ENCODE data around the gene TESPA1. TPM values are rescaled to one million over a fixed set of nuclear protein-coding genes. Genes with fewer than 3 reads are reported as not detected.
"Not testable (repeated sequence)": the region's sequence is repeated elsewhere in the genome, so short reads cannot be mapped to it uniquely, and the experiment has no call there.

The TESPA1 gene
- polyA plus RNA-seq, 4 donors = 0.24 to 0.64 (median 0.47) TPM

DNA sequence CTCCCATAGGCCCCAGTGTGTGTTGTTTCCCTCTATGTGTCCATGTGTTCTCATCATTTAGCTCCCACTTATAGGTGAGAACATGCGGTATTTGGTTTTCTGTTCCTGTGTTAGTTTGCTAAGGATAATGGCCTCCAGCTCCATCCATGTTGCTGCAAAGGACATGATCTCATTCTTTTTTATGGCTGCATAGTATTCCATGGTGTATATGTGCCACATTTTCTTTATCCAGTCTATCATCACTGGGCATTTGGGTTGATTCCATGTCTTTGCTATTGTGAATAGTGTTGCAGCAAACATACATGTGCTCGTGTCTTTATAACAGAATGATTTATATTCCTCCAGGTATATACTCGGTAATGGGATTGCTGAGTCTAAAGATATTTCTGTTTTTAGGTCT is 2.2 kb upstream of the TESPA1 start:
- not testable (repeated sequence) for DNase-seq (ENCODE audit: low read depth in 4 of 4, low spot score in 3 of 4)

DNA sequence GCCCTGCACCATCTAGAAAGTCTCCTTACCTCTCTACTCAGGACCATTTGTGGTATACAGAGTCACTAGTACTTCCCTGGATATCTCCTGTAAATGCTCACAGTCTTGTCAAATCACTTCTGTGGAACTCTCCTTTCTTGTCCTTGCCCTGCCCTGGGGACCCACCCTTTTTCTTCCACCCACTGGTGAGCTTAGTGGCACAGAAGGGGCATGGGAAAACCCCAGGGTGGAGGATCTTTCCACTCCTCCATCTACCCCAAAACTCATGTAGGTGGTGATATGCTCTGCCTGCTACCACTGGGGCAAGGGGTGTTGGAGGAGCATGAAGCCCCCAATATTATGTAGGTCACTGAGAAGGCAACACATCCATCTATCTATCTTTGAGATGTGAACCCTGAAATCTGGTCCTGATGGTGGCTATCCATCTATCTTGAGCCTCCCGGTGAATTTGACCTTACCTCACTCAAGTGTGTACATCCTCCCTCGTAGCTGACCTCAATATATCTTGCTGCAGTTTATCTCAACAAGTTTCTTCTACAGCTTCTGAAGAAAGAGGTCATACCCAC is 943 bp downstream of the TESPA1 start:
- no peak for DNase-seq (ENCODE audit: low read depth in 4 of 4, low spot score in 3 of 4)

DNA sequence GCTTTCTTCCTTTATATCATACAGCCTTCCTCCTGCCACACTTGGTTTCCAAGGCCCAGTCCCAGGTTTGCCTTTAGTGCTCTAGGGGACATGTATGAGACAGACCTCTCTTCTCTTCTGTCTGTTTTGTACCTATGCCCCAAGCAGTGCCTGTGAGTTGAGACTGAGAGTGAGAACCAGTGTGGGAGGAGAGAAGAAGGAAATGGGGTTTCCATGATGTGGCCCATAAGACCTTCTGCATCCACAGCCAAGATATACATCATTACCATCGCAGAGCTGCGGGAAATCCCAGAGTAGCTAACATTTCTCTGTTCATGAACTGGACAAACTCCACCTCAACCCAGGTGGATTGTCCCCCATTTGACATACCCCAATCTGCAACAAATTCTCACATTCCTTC is 2.8 kb downstream of the TESPA1 start:
- DNase-seq (ENCODE audit: low read depth in 4 of 4, low spot score in 3 of 4) = no peak

DNA sequence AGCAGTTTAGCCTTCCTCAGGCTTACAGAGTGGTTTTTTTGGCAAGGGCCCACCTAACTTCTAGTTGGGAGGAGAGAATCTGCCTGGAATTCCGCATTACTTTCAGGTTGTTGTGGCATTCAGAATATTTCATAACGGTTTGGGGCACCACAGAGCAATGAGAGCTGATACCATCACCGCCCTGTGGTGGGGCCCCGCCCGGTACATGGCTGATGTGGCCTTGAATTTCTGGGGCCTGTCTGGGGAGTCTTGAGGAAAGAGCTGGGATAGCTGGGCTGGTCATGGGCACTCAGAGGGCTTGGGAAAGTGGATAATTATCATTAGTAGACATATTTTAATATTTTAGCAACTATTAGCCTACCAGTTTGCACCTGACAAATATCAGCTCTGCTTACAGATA is 4.2 kb downstream of the TESPA1 start:
- DNase-seq (ENCODE audit: low read depth in 4 of 4, low spot score in 3 of 4) = no peak

DNA sequence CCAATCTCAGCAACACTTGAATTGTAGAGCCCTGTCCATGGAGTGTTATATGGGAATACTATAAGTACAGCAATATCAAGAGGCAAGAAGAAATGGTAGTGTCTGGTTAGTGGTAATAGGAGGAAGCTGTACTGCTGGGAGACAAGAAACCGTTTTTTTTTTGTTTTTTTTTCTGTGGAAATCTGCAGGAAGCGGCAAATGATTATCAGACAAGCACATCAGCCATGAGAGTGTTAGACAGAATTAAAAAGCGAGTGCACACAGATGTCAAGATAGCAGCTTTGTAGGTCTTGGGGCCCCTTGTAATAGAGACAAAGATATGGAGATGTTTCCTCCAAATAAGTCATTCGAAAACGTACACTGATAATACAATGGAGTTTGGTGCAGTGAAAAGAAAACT is 6.7 kb downstream of the TESPA1 start:
- no peak for DNase-seq (ENCODE audit: low read depth in 4 of 4, low spot score in 3 of 4)

DNA sequence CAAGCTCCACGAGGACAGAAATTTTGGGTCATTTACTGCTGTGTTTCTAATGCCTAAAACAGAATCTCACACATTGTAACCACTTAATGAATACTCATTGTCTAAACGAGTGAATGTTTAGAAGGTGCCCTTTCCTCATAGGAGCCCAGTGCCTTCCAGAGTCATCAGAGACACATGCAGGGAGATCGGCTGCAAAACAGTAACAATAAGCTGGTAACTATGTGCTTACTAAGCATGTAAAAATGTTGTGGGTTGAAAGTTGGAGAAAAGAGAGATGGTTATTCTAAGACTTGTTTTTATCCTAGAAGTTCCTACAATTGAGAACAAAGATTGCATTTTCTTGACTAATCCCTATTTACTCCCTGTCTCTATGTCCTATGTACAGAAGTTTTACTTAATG is 7.4 kb downstream of the TESPA1 start:
- DNase-seq (ENCODE audit: low read depth in 4 of 4, low spot score in 3 of 4) = no peak

DNA sequence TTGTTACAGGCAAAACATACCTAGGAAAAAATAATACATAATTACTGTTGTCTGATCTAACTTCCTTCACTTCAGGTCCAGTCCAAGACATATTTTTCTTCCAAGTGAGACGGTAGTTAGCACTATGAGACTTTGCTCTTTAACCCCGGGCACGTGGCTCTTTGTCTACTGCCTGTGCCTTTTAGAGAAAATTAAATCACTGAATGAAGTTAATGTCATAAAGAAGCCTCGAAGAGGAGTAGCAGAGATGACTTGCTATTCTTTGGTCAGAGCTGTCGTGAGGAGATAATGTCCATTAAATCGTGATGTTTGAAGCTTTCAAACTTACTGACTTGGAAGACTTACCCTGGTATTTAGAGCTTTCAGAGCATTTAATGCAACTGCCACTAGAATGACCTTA is 8.7 kb downstream of the TESPA1 start:
- DNase-seq (ENCODE audit: low read depth in 4 of 4, low spot score in 3 of 4) = no peak

DNA sequence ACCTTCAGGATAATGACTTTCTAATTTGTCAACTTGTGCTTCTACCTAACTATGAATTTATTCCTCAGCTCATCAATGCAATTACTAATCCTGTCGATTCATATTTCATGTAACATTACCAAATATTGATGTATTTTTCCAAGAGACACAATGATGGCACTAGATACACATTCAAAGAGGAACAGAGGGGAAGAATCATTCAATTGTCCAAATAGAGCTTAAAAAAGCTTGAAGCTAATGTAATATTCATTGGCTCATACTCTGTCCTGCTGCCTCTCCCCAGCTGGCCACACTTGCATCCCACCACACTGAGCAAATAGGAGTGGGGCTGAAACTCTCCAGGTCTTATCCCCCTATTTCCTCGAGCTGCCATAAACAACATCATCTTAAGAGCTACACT is 9.3 kb downstream of the TESPA1 start:
- DNase-seq (ENCODE audit: low read depth in 4 of 4, low spot score in 3 of 4) = no peak

DNA sequence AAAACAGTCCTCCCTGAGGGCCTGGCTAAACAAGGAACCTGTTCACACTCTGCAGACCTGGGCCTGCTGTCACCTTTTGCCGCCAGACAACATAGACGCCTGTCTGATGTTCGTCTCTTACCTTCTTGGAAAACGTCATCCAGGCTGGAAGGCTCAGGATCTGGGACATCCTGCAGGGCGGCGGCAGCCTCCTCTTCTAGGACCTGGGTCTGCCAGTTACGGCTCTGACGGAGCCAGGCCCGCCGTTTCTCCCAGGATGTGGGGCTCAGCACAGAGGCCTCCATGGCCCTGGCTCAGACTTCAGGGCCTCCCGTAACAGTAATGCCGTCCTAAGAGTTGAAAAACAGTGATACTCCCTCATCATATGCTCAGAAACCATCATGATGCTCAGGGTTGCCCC is 10.3 kb downstream of the TESPA1 start:
- DNase-seq (ENCODE audit: low read depth in 4 of 4, low spot score in 3 of 4) = no peak

DNA sequence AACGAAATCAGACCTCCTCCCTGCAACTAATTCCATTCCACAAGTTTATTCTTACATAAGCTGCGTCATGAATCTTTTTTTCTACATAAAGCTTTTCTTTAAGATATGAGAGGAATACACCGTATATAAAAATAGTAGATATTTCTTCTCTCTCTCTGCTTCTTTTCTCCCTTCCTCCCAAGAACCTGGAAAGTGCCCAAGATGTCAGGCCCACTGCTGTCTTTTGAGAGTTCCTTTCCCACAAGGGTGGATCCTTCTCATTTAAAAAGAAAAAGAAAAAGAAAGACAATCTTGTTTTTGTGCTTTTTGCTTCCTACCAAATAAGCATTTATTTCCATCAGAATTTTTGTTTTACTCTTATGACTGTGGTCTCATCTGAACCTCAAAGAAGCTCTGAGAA is 11.0 kb downstream of the TESPA1 start:
- no peak for DNase-seq (ENCODE audit: low read depth in 4 of 4, low spot score in 3 of 4)

DNA sequence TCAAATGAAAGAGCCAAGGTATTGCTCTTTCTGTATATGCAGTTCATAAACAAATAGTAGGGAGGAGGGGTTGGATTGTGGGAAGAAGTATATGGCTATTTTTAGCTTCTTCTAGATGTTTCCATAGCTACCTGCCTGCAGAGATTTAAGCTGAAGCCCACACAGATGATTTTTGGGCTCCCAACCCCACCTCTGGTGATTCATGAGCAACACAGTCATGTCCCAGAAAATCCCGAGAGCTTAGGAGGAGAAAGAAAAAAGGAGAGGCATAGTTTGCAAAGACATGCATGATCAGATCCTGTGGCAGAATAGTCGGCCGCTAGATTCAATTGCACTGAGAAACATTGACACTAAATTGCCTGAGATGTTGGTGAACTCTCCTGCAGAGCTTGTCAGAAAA is 13.8 kb downstream of the TESPA1 start:
- no peak for DNase-seq (ENCODE audit: low read depth in 4 of 4, low spot score in 3 of 4)

DNA sequence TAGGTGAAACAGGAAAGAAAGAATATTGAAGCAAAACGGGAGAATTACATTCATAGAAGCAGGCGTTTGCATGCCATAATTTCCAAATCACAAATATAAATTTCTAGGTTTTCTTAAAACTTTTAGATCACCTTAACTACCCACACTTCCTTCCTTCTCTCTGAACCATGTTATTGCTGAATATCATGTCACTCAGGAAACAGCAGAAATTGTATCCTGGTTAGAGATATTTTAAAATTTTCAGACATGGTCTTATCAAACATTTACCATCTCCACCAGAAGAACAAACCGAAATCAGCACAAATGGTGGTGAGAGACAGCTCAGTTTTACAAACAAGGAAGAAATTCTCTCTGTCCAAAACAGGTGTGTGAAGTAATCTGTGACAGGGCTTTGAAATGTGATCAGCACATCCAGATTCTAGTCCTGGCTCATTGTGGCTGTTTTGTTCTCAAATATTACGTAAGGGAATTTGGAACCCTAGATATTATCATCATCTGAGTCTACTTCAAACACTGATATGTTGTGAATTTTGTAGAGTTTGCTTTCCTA is 16.3 kb downstream of the TESPA1 start:
- DNase-seq (ENCODE audit: low read depth in 4 of 4, low spot score in 3 of 4) = no peak

DNA sequence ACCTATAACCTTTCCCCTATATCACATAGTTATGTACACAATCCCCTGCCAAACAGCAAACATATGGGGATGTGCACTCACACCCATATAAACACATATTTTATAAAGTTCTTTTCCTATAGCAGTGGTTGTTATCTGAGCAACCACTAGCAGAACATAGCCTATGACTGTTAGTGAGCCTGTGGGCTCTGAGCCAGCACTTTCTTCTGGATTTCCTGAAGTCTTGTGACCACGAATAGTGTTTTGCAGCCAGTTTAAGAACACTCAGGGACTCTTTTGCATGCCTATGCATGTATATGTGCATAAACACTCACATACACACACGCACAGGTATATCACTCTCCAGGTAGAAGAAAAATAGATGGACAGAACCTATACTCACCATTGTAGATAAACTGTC is 17.1 kb downstream of the TESPA1 start:
- no peak for DNase-seq (ENCODE audit: low read depth in 4 of 4, low spot score in 3 of 4)

DNA sequence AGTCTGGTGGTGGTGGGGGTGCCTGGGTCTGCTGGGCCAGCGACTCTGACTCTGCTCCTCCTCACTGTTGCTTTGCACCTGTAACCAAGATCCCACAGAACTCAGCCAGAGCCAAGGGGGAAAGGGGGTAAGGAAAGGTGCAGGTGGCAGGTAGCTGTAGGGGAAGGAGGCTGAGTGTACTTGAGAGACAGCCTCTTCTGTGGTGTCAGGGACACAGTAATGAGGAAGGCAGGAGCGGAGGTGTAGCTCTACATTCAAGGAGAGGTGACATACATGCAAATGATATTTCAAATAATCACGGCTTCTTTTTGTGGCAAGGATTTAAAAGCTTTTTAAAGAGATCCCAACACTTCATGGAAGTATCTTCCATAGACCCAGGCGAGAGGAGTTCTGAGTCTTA is 23.4 kb downstream of the TESPA1 start:
- DNase-seq (ENCODE audit: low read depth in 4 of 4, low spot score in 3 of 4) = no peak

DNA sequence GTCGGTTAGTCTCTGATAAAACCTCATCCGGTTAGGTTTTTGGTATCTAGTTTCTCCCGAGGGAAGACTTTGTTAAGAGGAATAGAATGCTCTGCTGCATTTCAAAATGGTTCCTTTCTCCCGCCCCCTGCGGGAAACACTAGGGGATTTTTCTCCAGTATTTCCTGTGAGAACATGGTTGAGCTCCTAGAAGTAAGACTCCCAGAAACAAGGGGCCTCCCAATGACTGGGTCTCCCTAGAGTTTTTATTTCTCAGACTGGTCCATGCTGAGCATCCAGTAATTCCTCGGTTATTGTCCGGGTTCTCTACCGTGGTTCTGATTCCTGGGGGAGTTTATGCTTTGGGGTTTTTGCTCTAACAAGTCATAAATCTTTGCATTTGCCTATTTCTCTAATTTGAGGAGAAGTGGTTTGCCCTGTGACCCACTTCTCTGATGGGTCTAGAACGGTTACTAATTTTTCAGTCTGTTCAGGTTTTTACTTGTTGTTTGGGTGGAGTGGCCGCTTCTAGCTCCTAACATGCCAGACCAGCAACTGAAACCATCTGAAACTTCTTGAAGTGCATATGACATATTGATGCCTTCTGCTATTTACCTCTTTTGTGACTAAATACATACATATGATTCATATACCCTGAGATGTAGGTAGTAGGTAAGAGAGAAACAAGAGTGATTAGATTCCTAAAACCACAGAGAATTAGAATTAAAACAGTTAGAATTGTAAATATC is 25.1 kb downstream of the TESPA1 start:
- no peak for DNase-seq (ENCODE audit: low read depth in 4 of 4, low spot score in 3 of 4)

DNA sequence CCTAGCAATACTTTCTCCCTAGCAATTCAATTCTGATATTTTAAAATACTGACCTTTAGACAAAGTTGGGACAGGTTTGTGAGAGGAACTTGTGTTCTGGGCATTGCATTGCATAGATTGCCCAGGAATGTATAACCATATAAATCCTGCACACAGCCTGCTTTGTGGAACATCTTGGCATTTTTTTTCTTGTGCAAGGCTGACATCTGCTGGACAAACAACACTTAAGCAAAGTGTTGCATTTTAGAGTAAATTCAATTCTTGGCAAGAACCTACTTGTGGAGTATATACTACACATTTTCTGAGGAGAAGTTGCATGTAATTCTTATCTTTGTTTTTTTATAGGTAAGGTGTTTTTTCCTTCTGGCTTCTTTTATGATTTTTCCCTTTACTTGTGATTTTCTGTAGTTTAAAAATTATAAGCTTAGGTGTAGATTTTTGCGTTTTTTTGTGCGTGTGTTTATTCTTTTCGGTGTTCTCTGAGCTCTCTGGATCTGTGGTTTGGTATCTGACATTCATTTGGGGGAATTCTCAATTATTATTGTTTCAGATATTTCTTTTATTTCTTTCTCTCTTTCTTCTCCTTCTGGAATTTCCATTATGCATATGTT is 26.4 kb downstream of the TESPA1 start:
- peak; percentile 43 to 67 (median 53) for DNase-seq (ENCODE audit: low read depth in 4 of 4, low spot score in 3 of 4)

DNA sequence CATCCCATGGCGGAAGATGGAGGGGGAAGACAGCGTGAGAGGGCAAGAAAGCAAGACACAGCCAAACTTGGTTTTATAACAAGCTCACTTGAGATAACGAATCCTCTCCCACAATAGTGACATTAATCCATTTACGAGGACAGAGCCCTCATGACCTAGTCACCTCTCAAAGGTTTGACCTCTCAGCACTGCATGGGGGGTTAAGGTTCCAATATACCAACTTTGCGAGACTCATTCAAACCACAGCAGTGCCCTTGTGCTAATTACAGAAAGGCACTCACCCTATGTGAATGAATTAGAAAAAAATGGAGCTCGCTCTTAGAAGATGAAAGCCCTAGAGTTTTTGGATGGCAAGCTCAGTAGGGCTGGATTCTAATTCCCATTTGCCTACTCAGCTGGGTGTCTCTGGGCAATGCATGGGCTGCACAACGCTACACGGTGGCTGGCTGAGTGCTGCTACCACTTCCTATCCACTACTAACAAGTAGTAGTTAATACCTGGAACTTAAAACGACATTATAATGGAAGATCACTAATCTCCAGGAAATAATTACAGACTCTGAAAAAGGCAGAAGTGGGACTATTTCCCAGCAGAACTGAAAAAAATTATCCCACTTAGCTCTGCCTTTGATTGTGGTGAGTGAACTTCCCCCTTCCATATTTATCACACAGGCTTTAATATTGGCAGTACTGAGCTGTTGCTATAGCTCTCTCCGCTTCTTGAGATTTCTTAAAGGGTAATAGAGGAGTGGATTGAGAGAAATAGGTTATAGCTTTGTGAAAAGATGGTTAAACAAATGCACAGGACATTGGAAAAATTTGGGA is 27.5 kb downstream of the TESPA1 start:
- DNase-seq (ENCODE audit: low read depth in 4 of 4, low spot score in 3 of 4) = no peak

DNA sequence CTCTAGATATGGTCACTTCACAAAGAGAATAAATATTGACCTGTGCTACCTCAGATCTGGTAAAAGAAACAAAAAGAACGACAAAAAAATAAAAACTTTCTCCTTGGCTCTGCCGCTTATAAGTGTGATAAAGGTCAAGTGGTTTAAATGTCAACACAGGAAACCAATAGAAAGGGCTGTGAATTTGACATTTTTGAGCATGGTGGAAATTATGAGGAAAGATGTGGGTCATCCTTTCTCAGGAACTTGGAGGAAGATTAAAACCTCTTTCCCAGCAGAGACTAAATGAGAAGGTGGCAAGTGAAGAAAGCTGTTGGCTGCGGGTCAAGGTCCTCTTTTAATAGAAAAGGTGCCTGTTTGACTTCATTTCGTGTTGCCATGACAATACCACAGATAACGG is 28.2 kb downstream of the TESPA1 start:
- DNase-seq (ENCODE audit: low read depth in 4 of 4, low spot score in 3 of 4) = no peak

DNA sequence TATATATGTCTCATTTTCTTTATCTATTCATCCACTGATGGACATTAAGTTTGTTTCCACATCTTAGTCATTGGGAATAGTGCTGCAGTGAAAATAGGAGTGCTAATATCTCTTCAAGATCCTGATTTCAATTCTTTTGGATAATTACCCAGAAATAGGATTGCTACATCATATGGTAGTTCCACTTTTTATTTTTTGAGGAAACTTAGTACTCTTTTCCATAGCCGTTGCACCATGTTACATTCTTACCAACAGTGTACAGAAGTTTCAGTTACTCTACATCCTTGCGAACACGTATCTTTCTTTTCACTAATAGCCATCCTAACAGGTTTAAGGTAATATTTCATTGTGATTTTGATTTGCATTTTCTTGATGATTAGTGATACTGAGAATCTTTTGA is 29.8 kb downstream of the TESPA1 start:
- no peak for DNase-seq (ENCODE audit: low read depth in 4 of 4, low spot score in 3 of 4)

DNA sequence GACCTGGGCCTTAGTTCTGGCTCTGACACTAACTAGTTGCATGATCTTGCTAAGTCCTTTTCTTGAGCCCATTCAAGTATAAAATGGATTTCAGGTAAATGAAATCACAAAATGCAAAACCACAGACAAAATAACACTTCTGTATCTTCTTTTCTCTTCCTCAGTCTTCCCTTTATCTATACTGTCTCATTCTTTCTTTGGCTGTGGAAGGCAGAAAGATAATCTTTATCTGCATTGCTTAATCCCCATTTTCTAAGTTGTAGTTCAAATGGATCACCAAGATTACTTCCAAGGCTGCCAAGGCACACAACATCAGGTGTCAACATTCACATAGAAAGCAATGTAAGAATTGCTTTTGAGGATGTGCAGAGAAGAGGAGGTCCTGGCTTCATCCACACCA is 30.3 kb downstream of the TESPA1 start:
- no peak for DNase-seq (ENCODE audit: low read depth in 4 of 4, low spot score in 3 of 4)

DNA sequence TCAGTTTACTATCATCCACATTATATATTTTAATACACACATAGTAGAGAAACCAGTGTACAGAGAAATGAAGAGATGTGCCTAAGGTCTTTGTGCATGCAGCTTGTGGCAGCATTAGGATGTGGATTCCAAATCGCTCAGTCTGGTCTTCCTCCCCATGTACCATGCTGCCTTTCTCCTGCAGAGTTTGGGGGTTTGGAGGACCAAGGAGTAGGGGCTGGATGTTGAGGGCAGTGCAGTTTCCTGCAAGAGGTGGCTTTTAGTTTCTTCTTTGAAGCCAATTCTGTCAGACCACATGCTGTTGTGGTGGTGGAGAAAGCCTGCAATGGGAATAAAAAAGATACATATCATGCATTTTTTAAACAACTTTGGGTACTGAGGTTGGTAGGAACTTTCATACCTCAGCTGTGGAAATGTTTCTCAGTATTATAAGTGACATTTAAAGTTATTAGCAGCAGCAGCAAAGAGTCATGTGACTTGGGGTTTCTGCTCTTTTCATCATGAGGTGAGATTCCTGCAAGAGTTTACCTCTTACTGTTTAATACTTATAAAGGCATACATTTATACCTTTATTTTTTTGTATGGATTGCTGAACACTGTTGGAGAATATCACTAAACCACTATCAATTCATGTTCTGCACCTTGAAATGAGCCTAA is 34.4 kb downstream of the TESPA1 start:
- DNase-seq (ENCODE audit: low read depth in 4 of 4, low spot score in 3 of 4) = no peak

All from left renal pelvis (tissue), 4 donors.